Fibroblast of gingiva (primary cell): ENCODE results near the gene RASSF4.

Source experiments
- DNase-seq: peaks from one replicate; pipeline ENCODE4 v3.0.0-alpha.2; 2011; ENCODE audit warnings: low read depth

Gene RASSF4

DNA sequence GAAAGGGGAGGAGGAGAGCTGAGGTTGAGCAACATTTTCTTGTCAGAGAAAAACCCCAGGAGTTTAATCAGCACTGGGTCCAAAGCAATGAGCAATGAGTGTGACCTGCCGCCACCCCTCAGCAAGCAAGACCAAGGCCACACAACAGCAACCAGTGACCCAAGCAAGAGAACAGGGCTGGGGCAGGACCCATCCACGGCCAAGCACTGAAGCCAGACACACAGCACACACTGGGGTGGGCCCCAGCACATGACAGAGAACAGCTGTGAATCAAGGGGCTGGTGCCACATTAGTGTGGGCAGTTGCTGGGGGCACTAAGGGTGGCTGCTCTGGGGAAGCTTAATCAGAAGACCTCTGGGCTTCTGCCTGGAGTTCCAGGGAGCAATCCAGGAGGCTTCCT, 32.2 kb upstream of the RASSF4 start:
- DNase-seq: peak; percentile 13

DNA sequence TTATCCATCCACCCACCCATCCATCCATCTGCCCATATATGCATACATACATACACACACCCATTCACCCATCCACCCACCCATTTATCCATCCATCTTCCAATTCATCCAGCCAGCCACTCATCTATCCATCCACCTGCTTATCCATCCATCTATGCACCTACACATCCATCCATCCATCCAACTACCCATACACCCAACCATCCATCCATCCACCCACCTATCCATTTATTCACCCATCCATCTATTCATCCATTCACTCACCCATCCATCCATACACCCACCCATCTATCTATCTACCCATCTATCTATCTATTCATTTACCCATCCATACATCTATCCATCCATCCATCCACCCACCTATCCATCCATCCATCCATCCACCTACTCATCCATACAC, 31.1 kb upstream of the RASSF4 start:
- no peak for DNase-seq

DNA sequence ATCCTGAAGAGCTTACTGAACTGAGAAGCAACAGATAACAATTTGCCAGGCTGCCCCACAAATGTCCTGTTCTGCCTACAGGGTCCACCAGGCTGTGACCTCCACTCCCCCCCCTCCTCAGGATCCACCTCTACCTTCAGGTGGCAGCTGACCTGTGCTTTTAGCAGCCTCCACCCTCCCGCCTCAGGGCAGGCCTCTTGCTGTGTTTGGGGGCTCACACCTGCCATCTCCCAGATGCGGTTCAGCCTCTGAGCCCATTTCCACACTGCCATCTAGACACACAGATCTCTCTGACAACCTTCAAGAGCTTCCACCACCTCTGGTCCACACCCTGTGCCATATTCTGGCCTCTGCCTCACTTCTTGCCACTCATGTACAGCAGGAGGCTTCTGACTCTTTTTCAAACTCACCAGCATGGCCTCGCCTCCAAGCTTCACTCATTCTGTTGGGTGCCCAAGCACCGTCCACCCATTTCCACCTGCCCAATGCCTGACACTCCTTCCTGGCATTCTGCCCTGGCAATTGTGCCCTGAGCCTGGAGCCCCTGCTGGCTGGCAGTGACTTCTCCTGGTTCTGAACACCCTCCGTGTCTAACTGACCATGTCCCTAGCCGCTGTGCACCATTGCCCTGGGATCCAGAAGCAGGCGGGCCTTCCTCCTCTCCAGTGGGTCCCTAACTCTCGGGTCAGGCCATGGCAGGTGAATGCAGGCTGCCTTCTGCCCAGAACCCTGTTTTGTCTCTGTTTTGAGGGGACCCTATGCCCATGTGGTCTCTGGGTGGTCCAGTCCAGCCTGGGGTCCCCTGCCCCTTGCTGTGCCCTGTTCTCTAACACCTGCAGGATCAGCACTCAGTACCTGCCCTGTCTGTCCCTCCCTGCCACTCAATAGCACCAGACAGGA, 30.0 kb upstream of the RASSF4 start:
- DNase-seq: no peak

DNA sequence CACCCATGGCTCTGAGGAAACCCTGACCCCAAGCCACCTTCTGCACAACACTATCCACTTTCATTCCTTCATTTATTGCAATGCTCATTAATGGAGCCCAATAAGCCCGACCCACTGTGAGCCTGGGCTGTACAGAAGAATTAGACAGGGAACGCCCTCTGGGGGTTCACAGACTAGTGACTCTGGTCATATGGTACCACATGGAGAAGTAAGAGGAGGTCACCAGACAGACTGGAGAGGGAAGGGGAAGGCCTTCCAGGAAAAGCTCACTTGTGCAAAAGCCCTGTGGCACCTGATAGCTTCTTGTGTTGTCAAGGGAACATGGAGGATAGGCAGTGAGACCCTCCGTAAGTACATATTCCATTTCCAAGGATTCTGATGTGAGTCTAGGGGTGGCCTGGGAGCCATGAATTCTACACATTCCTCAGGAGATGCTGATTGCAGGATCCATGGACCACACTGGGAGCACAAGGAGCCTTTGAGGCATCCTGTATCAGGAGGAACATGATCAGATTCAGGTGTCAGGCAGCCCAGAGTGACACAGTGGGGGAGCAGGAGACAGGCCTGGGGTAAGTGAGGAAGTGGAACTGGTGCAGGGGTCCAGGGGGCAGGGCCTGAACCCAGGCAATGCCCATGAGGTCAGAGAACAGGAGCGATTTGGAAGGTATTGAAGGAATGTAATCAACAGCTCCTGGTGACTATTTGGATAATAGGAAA, 28.5 kb upstream of the RASSF4 start:
- DNase-seq: no peak

DNA sequence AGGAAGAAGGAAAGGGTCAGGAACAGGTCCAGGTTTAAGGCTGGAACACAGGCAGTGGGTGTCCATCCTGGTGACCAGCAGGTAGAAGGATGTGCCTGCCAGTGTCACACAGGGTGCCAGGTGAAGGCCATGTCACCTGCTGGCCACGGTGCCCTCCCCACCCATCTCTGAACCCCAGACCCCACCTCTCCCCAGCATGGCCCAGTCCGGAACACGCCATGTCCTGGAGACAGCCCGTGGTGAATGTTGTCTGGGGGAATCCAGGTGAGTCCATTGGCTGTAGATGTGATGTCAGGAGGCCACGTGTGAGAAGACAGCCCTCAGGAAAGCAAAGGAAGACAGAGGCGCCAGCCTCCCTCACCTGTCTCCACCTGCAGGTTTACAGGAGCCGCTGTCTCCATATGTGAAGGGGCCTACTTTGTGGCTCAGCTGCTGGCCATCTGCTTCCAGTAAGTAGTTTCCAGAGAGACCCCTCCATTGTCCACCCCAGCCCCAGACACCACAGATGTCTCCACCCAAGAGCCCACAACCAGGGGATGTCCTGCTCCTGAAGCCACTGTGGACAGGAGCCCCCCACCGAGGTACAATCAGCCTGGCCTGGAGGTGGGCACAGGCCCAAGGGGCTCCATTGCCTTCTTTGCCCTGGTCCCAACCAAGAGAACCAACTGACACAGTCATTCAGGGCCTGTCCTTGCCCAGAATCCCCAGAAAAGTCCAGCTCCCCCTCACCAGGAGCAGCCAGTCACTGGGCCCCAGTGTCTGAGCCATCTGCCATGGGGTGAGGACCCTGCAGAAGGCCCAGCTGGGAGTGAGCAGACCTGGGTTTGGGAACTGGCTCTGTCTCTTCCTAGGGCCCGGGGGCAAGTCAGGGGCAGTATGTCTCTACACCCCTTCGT, 27.7 kb upstream of the RASSF4 start:
- no peak for DNase-seq

DNA sequence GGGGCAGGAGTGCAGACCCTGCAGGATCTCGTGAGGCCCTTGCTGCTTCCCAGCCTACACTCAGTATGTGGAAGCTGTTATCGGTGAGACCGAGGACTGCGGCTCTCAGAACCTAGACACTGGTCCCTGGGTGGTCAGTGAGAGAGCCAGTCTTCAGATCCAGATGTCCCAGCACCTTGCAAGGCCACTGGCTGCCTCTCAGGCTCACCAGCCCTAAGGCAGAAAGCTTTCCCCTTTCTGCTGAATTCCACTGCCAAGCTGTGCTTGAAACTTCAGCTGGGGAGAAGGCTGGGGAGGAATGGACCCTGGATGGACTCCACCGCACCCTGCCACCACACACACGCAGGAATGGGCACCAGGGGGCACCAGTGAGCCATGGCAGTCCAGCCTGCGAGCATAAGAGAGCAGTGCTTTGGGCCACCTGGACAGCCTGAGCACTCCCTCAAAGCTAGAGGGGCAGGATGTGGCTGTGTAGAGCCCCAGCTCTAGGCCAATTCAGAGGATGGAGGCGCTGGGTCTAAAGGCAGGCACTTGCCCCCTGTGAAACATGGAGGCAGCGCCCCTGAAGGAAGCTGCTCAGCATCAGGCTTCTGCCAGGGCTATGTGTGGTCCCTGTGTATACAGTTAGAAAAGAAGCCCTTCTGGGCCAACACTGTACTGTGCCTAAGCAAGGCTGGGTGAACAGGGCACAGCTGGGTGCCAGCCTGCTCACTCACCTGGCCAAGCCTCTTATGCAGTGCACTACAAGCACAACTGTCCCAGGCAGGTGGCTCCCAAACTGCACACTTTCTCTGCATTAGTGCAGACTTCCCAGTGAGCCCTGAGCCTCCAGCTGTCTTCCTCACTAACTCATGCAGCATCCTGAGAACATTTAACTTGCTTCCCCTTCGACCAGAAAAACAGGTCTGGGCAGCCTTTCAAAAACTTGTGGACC, 26.8 kb upstream of the RASSF4 start:
- DNase-seq: peak; percentile 69

DNA sequence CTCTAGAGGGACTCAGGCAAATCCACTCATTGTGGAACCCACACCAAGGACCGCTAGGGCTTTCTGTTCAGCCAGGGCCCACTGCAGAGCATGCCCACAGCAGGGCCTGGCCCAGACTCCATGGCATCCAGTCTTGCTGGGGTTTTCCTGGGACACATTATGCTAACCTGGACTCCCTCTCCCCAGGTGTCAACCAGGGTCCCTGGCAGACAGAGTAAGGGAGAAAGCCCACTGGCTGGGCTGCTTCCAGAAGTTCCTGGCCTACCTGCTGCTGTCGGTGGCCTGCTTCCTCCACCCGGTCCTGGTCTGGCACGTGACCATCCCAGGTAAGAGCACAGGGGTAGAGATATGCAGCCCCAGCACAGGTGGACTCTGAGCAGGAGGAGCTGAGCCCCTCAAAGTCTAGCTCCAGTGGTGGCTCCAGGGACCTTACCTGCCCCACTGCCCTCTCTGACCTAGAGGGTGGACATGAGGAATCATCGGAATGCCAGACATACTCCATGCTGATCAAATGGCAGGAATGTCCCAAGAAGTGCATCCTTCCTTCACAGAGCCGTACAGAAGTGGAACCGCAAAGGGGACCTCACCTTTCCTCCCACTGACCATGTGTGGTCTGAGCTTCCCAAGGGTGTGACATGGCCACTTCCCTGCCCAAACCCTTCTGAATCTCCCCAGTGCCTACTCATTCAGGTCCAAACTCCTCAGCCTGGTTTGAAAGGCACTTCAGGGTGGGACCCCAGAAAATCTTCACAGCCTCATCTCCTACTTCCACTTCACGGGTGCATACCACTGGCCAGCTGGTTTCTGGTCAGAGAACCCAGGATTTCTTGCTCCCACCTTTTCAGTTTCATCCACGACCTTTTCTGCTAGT, 25.9 kb upstream of the RASSF4 start:
- DNase-seq: no peak

DNA sequence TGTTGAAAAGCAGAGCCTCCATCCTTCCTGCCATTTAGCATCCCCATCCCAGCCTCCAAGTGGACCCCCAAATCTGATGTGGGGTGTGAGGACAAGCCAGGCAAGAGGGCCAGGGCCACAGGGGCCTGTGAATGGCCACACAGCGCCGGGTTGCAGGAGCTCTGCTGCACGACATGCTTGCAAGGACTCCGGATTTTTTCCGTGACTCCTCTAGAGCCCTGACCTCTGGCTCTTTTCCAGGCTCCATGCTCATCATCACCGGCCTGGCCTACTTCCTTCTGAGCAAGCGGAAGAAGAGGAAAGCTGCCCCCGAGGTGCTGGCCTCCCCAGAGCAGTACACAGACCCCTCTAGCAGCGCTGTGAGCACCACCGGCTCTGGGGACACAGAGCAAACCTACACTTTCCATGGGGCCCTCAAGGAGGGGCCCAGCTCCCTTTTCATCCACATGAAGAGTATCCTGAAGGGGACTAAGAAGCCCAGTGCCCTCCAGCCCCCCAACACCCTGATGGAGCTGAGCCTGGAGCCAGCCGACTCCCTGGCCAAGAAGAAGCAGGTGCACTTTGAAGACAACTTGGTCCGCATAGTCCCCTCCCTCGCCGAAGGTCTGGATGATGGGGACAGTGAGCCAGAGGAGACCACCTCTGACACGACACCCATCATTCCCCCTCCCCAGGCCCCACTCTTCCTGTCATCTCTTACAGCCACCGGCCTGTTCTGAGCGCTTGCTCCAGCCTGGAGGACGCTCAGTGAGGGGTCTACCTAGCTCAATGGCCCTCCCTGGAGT, 25.0 kb upstream of the RASSF4 start:
- no peak for DNase-seq

DNA sequence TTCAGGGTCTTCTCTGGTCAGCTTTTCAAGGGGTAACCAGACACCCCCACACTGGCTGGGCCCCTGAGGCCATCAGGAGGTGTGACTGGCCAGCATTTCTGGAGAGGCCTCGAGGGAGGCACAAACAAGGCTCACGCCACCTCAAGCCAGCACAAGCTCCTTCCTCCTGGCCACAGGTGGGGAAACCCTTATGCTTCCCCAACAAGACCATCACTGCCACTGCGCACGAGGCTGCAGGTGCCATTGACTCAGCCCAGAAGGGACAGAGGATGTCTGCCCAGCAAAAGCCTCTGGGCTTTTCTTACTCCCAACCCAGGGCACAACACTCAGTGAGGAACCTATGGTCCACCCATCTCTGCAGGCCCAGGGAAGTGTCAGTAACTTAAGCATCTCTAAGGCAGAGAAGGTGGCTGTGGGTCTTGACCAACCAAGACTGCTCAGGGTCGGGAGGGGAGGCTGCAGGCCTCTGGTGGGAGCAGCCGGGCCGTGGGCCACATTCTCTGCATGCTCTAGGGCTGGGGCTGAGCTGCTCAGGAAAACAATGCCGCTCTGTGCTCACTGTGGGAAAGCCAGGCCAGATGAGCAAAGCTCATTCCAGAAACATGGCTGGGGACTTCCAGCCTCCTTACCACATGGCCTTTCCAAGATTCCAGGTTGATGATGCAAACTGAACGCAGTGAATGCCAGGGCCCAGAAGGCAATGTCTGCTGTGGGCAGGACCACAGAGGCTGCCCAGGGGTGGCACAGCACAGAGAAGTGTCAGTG, 24.2 kb upstream of the RASSF4 start:
- peak; percentile 72 for DNase-seq

DNA sequence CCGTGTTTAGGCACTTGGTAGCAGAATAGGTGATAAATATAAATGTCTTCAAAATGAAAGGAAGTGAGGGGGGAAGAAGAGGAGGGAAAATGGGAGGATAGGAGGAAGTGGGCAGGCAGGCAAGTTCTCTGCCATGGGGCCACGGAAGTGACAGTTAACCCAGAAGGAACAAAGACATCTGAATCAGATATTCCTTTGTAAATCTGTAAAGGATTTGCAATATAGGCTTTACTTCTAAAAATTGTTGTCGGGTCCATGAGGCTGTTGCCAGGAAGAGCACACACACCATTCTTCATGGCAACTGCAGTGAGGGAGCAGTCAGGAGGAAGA, 23.7 kb upstream of the RASSF4 start:
- no peak for DNase-seq

DNA sequence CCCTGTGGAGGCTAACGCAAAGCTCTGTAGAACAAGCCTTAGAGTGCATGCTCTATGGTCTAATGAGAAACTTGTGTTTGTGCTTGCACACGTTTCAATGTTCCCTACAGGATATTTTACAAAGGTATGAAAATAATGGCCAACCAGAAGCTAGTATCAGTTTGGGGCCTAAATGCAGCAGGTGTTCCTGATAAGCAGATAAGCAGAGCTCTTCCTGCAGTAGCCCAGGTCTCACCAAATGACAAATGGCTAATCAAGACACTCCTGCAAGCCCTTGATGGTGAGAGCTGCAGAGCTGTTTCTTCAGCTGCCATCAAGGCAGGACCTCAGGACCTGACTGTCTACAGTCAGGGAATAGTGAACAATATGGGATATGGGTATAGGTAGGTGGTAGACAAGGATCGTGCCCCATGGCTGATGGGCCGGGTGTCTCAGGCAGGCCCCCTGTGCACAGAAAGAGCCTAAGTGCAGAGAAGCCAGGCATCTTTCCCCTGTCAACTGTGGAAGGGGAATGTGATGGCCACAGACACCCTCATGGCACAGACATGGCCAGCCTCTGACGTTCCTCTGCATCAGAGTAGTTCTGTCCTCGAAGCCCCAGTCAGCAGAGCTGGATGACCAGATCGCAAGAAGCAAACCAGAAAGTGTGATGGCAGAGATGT, 23.2 kb upstream of the RASSF4 start:
- no peak for DNase-seq

DNA sequence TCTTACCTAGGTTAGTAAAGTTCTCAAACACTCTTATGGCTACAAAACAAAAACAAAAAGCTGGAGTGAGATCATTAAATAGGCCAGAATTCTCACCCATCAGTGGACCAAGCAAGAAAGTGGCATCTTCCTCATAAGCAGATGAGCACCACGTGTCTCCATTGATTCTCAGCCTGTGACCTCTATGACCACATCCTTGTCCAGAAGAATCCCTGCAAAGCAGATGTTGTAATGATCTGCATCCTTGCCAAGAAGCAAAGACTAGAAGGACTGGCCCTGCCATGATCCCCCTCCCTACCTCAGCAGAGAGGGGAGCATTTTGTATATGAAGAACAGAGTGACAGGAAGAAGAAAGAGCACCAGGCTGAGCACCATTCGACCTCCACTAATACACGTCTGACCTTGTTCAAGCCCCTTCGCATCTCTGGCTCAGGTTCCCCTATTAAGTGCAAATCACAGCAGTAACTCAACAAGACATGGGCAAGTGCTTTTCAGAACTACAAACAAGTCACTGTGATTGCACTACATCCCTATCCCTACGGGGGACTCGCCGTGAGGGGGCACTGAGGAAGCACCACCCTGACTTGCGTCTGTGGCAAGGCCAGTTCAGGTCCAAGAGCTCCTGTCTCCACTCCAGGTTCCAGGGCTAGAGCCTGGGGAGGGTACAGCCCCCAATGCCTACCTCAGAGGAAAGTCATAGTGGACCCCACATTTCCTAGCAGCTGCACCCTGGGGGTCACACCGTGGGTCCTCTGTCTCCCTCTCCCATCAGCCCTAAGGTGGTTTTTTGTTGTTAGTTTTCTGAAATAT, 22.2 kb upstream of the RASSF4 start:
- DNase-seq: peak; percentile 48

DNA sequence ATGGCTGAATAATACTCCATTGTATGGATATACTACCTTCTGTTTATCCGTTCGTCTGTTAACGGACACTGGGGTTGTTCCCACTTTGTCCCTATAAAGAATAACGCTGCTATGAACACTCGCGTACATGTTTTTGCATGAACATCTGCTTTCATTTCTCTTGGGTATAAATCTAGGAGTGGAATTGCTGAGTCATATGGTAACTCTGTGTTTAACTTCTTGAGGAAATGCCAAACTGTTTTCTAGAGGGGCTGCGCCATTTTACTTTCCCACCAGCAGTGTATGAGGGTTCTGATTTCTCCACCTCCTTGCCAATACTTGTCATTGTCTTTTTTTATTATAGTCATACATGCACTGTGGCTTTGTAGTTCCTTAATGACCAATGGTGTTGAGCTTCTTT, 20.6 kb upstream of the RASSF4 start:
- DNase-seq: no peak

DNA sequence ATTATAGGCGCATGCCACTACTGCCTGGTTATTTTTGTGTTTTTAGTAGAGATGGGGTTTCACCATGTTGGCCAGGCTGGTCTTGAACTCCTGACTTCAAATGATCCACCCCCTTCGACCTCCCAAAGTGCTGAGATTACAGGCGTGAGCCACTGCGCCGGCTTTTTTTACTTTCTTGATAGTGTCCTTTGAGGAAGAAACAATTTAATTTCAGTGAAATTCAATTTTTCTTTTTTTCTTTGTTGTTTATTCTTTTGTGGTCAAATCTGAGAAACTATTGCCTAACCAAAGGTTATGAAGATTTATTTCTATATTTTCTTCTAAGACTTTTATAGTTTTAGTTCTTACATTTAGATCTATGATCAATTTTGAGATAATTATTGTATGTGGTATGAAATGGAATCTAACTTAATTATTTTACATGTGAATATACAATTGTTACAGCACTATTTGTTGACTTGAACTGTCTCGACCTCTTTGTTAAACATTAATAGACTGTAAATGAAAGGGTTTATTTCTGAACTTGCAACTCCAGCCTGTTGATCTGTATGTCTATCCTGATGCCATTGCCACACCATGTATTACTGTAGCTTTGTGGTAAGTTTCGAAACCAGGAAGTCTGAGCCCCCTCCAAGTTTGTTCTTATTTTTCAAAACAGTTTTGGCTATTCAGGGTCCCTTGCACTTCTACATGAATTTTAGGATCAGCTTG, 19.8 kb upstream of the RASSF4 start:
- DNase-seq: peak; percentile 14

DNA sequence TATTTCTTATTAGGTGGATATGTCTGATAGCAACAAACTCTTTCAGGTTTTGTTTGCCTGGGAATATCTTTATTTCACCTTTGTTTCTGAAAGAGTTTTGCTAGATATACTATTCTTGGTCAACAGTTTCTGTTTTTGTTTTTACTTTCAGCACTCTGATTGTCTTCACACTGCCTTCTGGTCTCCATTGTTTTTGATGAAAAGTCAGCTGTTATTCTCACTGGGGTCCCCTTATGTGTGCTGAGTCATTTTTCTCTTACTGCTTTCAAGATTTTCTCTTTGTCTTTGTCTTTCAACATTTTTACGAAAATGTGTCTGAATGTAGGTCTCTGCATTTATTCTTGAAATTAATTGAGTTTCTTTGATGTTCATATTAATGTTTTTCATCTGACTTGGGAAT, 15.2 kb upstream of the RASSF4 start:
- no peak for DNase-seq

DNA sequence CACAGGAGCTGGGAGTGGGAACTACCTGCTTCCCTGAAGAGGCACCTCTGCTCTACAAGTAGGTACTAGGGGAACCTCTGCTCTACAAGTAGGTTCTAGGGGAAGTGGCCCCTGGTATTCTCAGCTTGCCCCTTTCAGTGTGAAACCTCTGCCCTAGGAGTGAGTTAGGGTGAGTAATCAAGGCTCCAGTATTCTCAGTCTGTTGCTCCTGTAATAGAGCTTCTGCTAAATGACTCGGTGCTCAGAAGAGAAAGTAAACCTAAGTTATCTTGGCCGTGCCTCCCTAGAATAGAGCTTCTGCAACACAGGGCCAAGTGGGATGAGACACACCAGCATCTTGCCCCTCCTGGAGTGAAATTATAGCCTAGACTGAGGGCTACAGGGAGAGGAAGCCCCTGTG, 13.4 kb upstream of the RASSF4 start:
- DNase-seq: no peak
